ENCODE measurements around the gene LILRB5. TPM values are rescaled to one million over a fixed set of nuclear protein-coding genes. Genes with fewer than 3 reads are reported as not detected.
A peak's percentile ranks its signal among the peaks of the same experiment; 100 is the strongest.
"Not testable (repeated sequence)": the region's sequence is repeated elsewhere in the genome, so short reads cannot be mapped to it uniquely, and the experiment has no call there.

Gene LILRB5
- polyA plus RNA-seq, 3 donors from 2014 or later, result not detected

GRCh38 chr19:54222474-54223276 is 34.4 kb downstream of the LILRB5 start, which contains the start of gene LILRB3:
Gene LILRB3, minus strand, starts transcription at chr19:54223007. Its CDS starts 31 bp downstream, at chr19:54222976.
- peak within 1 kb of the TSS in 1 of 6 donors; percentile 85 for H3K27ac Mint-ChIP-seq
- not testable (repeated sequence) for H3K4me1 Mint-ChIP-seq; H3K4me3 Mint-ChIP-seq; H3K9me3 Mint-ChIP-seq; DNase-seq; H3K36me3 Mint-ChIP-seq; H3K27me3 Mint-ChIP-seq (ENCODE audit: low read depth in 3 of 3)

DNA sequence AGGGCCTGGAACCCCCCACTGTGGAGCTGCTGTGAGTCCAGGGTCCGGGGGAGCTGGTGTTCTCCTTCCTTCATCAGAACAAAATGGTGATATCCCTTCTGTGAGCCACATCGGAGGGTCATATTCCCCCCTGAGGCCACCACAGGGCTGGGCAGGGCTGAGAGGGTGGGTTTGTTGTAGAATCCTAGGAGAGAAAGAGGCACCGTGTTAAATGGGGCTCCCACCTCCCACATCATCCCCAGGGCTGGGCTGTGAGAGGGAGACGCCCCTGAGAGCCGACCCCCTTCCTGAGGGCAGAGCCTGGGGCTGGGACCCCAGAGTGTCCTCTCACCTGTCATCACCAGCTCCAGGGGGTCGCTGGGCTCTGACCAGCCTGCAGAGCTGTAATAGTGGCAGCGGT is 35.1 kb downstream of the LILRB5 start:
- not testable (repeated sequence) for H3K36me3 Mint-ChIP-seq; DNase-seq; H3K4me3 Mint-ChIP-seq; H3K4me1 Mint-ChIP-seq; H3K27ac Mint-ChIP-seq; H3K27me3 Mint-ChIP-seq (ENCODE audit: low read depth in 3 of 3); H3K9me3 Mint-ChIP-seq

DNA sequence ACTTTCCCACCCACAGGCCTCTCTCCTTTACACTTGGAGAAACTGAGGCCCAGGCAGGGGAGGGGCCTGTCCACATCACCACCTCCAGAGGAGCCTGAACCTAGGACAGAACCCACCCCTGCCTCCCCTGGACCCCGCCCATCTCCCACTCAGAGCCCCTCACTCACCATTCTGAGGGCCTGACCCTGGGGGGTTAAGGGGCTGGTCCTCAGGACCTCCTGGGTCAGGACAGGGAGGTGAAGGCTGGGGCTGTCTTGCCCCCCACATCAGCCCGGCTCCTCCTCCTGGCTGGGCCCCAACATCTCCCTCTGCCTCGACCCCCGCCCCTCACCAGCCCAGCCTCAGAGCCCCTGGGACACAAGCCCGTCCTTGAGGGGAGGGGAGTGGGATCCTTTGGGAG is 37.4 kb downstream of the LILRB5 start:
- DNase-seq; H3K36me3 Mint-ChIP-seq; H3K9me3 Mint-ChIP-seq; H3K27ac Mint-ChIP-seq; H3K27me3 Mint-ChIP-seq (ENCODE audit: low read depth in 3 of 3); H3K4me1 Mint-ChIP-seq; H3K4me3 Mint-ChIP-seq: not testable (repeated sequence)

DNA sequence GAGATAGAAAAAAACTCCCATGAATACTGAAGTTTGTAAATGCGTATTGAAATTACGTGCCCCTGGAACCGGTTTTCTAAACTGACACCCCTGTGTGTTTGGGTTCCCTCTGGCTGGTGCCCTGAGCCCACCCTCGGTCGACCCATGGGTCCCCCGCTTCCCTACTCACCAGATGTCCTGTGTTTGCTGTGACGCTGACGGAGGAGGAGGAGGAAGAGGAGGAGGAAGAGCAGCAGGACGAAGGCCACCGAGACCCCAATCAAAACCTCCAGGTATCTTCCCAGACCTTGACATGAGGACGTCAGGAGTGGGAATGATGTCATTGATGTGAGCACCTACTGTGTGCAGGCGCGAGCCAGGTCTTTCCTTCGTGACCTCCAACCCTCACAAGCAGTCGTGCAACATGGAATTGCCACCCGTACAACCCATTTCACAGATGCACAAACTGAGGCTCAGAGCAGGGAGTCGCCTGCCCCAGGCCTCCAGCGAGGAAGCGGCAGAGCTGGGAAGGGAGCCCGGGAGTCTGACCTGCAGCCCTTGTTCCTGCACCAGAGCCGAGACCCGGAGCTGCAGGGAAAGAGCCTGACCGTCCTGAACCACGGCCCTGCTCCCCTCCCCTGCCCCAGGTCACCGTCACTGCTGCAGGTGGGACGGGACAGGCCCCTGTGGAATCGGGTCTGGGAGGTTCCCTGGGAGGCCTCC is 38.0 kb downstream of the LILRB5 start:
- Mint-ChIP-seq H3K4me3 (no peak overlapping the region), H3K27ac (no peak overlapping the region)

DNA sequence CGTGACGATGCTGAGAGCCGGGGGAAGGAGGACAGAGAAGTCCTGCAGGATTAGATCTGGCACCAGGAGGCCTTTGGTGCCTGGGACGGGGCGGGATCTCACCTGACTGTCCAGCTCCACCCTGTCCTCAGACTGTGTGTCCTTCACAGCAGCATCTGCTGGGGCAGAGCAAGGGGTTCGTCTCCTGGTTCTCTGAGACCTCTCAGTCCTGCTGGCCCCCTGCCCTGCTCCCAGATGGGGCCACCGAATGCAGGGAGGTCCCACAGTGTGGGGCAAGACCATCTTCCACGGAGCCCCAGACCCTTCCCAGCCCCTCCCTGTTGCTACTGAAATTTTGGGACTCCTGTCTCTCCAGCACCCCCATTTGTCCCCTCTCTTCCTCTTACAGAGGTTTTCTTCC is 38.8 kb downstream of the LILRB5 start:
- no peak for DNase-seq
- Mint-ChIP-seq H3K36me3 (peaks cover 0 to 5% (median 0%) of the 10 kb centered on the region in 3 donors), H3K9me3 (no peaks in the 10 kb centered on the region), H3K27me3 (ENCODE audit: low read depth in 3 of 3) (peaks cover 1 to 2% (median 2%) of the 10 kb centered on the region in 3 donors), H3K4me3 (no peak overlapping the region), H3K27ac (no peak overlapping the region), H3K4me1 (no peaks in the 10 kb centered on the region)

More for the DNA sequence above, 38.0 kb downstream of the LILRB5 start:
- Mint-ChIP-seq H3K36me3 (peaks cover 0 to 5% (median 0%) of the 10 kb centered on the region in 3 donors), H3K9me3 (no peaks in the 10 kb centered on the region), H3K4me1 (no peaks in the 10 kb centered on the region), H3K27me3 (ENCODE audit: low read depth in 3 of 3) (peaks cover 2 to 3% (median 3%) of the 10 kb centered on the region in 3 donors)
- DNase-seq, result no peak

GRCh38 chr19:54217517-54218247 is 39.4 kb downstream of the LILRB5 start:
- H3K4me1 Mint-ChIP-seq; H3K27me3 Mint-ChIP-seq (ENCODE audit: low read depth in 3 of 3); H3K4me3 Mint-ChIP-seq; H3K36me3 Mint-ChIP-seq; H3K9me3 Mint-ChIP-seq; DNase-seq: not testable (repeated sequence)
- H3K27ac Mint-ChIP-seq, result peak overlapping the region in 1 of 6 donors; percentile 39

DNA sequence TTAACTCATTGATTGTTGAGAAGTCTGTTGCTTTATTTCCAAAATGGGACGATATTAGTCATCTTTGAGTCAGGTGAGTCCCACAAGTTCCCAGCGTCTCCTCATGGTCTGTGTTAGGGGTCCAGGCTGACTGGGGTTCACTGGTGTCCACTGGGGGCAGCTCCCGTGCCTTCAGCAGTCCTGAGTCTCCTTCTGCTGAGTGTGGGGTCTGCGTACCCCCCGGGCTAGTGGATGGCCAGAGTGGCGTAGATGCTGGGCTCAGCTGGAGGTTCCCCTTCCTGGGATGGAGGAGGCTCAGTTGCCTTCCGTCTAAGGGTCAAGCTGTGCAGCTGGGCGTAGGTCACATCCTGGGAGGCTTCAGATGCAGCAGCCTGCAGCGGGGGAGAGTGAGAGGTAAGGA is 40.2 kb downstream of the LILRB5 start:
- no peaks in the 10 kb centered on the region for H3K9me3 Mint-ChIP-seq
- H3K4me1 Mint-ChIP-seq, result peaks cover 0 to 5% of the 10 kb centered on the region in 2 donors
- H3K27me3 Mint-ChIP-seq (ENCODE audit: low read depth in 3 of 3), result peaks cover 0 to 1% (median 0%) of the 10 kb centered on the region in 3 donors
- no peak overlapping the region for H3K27ac Mint-ChIP-seq
- no peak for DNase-seq
- peaks cover 0 to 5% (median 0%) of the 10 kb centered on the region in 3 donors for H3K36me3 Mint-ChIP-seq
- no peak overlapping the region for H3K4me3 Mint-ChIP-seq

GRCh38 chr19:54214734-54215133 is 42.3 kb downstream of the LILRB5 start:
- DNase-seq, H3K27ac Mint-ChIP-seq, H3K9me3 Mint-ChIP-seq, H3K36me3 Mint-ChIP-seq, H3K4me3 Mint-ChIP-seq: not testable (repeated sequence)
- H3K4me1 Mint-ChIP-seq, result peaks cover 18 to 24% of the 10 kb centered on the region in 2 donors
- peaks cover 2 to 17% (median 3%) of the 10 kb centered on the region in 3 donors for H3K27me3 Mint-ChIP-seq (ENCODE audit: low read depth in 3 of 3)

- Mint-ChIP-seq H3K27me3 (ENCODE audit: low read depth in 3 of 3) (peaks cover 2 to 21% (median 3%) of the 10 kb centered on the region in 3 donors), H3K27ac (peak overlapping the region in 2 of 6 donors; percentile 54 to 61)
Observed at GRCh38 chr19:54214217-54214616, 42.9 kb downstream of the LILRB5 start.

GRCh38 chr19:54211235-54211634 is 45.8 kb downstream of the LILRB5 start:
- Mint-ChIP-seq H3K4me1 (peaks cover 42 to 43% of the 10 kb centered on the region in 2 donors), H3K27ac (peak overlapping the region; percentile 94 to 99 (median 98)), H3K36me3 (peaks cover 11 to 28% (median 13%) of the 10 kb centered on the region in 3 donors), H3K4me3 (peak overlapping the region; percentile 67 to 87 (median 83)), H3K9me3 (peaks cover 0 to 1% (median 0%) of the 10 kb centered on the region in 6 donors), H3K27me3 (ENCODE audit: low read depth in 3 of 3) (peaks cover 3 to 38% (median 7%) of the 10 kb centered on the region in 3 donors)
- no peak for DNase-seq

More at GRCh38 chr19:54214217-54214616, 42.9 kb downstream of the LILRB5 start:
- DNase-seq, H3K4me3 Mint-ChIP-seq, H3K9me3 Mint-ChIP-seq, H3K36me3 Mint-ChIP-seq: not testable (repeated sequence)
- H3K4me1 Mint-ChIP-seq, result peaks cover 23 to 29% of the 10 kb centered on the region in 2 donors

GRCh38 chr19:54209811-54210494 is 47.1 kb downstream of the LILRB5 start:
- peaks cover 45 to 51% of the 10 kb centered on the region in 2 donors for H3K4me1 Mint-ChIP-seq

GRCh38 chr19:54209058-54209810 is 47.8 kb downstream of the LILRB5 start:
- Mint-ChIP-seq H3K4me1 (peaks cover 45 to 58% of the 10 kb centered on the region in 2 donors), H3K27ac (peak overlapping the region; percentile 94 to 99 (median 97)), H3K4me3 (peak overlapping the region in 2 of 5 donors; percentile 81 to 87), H3K9me3 (peaks cover 0 to 1% (median 0%) of the 10 kb centered on the region in 6 donors), H3K27me3 (ENCODE audit: low read depth in 3 of 3) (peaks cover 3 to 38% (median 10%) of the 10 kb centered on the region in 3 donors), H3K36me3 (peaks cover 11 to 37% (median 20%) of the 10 kb centered on the region in 3 donors)
- DNase-seq, result no peak

More at GRCh38 chr19:54209811-54210494, 47.1 kb downstream of the LILRB5 start:
- Mint-ChIP-seq H3K4me3 (peak overlapping the region; percentile 67 to 87 (median 83)), H3K27me3 (ENCODE audit: low read depth in 3 of 3) (peaks cover 3 to 38% (median 9%) of the 10 kb centered on the region in 3 donors), H3K9me3 (peaks cover 0 to 1% (median 0%) of the 10 kb centered on the region in 6 donors), H3K27ac (peak overlapping the region; percentile 94 to 99 (median 97)), H3K36me3 (peaks cover 11 to 34% (median 19%) of the 10 kb centered on the region in 3 donors)
- DNase-seq, result peak; percentile 32 to 37 (median 36)
